ENCODE data around the gene ELMO1.

Gene ELMO1

DNA sequence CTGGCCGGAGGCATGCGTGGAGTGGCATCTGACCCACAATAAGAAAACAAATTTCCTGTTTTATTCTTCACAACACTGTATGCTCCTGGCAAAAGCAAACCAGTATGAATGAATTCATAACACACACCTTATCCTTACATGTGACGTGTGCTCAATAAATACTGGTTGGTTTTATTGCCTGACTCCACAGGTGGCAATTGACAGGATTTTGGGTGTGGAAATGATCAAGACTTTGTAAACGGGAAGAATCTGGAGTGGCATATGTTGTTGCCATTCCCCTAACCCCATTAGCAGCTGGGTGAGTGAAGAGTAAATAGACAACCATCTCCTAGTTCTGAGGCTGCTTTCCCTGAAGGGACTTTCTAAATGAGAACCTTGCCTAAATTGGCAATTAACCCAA, 508.8 kb downstream of the ELMO1 start:
- Histone ChIP-seq H3K4me3 (ENCODE audit: low read depth, low read length) (no peak overlapping the region), H3K4me1 (ENCODE audit: control insufficient read depth, insufficient read depth, low read length, unreplicated experiment) (no peaks in the 10 kb centered on the region), H3K27ac (ENCODE audit: low read depth, low read length) (no peak overlapping the region), H3K36me3 (ENCODE audit: insufficient read depth, low read length) (no peaks in the 10 kb centered on the region), H3K27me3 (ENCODE audit: insufficient read depth, low read length) (no peaks in the 10 kb centered on the region), H3K79me2 (ENCODE audit: control insufficient read depth, insufficient read depth, low read length, unreplicated experiment) (no peaks in the 10 kb centered on the region), H2AFZ (ENCODE audit: low read length, unreplicated experiment) (no peak overlapping the region)

DNA sequence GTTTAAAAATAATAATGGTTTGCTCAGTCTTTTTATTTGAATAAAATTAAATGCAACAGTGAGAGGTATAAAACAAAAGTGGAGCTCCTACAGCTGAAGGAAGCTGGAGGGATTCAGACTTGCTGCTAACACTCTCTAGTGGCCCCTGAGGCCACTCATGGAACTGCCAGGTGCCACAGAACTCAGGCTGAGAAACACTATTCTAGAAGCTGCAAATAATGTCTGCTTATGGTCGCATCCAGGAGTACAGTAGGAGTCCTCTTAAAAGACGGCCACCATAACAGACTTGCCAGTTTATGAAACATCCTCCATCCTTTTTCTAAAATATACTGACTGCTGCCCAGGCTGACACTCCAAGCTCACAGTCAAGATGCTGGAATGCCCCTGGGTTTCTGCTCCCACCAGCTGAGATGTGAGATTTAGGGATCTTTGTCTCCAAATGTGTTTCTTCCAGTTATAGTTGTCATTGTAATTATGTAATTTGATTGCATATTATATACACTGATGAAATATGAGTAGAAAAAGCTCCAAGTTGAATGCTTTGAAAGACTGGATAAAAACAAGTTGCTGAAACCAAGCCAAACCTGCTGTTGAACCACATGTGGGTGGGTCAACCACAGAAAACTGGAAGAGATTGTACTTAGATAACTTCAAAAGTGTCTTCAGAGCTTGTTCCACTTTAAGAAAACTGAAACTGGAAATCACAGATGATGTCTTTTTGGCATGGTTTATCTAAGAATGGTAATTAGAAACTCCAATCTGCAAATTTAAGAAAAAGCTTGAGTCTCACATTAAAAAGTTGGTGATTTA, 510.7 kb downstream of the ELMO1 start:
- no peaks in the 10 kb centered on the region for H3K27me3 ChIP-seq (ENCODE audit: insufficient read depth, low read length)
- H3K4me3 ChIP-seq (ENCODE audit: low read depth, low read length): no peak overlapping the region
- H3K79me2 ChIP-seq (ENCODE audit: control insufficient read depth, insufficient read depth, low read length, unreplicated experiment): no peaks in the 10 kb centered on the region
- no peak overlapping the region for H2AFZ ChIP-seq (ENCODE audit: low read length, unreplicated experiment)
- no peaks in the 10 kb centered on the region for H3K4me1 ChIP-seq (ENCODE audit: control insufficient read depth, insufficient read depth, low read length, unreplicated experiment)
- no peaks in the 10 kb centered on the region for H3K36me3 ChIP-seq (ENCODE audit: insufficient read depth, low read length)
- H3K27ac ChIP-seq (ENCODE audit: low read depth, low read length): no peak overlapping the region

DNA sequence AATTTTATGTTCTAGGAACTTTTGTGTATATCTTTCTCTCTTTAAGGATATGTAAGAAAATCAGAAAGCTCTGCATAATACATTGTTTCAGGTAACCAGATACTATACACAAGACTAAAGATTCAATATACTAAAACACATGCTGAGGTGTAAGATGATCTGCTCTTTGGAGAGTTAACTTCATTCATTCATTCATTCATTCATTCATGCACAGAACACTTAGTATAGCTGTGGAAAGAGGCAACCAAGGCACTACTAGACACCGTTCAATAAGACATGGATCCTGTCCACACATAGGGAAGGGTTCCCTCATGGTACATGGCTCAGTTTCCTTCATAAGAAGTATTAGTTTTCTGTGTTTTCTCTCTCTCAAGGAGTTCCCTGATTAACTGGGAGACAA, 516.8 kb downstream of the ELMO1 start:
- no peak overlapping the region for H3K4me3 ChIP-seq (ENCODE audit: low read depth, low read length)
- H3K27ac ChIP-seq (ENCODE audit: low read depth, low read length): no peak overlapping the region
- H3K36me3 ChIP-seq (ENCODE audit: insufficient read depth, low read length): no peaks in the 10 kb centered on the region
- no peaks in the 10 kb centered on the region for H3K4me1 ChIP-seq (ENCODE audit: control insufficient read depth, insufficient read depth, low read length, unreplicated experiment)
- no peaks in the 10 kb centered on the region for H3K27me3 ChIP-seq (ENCODE audit: insufficient read depth, low read length)
- H2AFZ ChIP-seq (ENCODE audit: low read length, unreplicated experiment): no peak overlapping the region
- H3K79me2 ChIP-seq (ENCODE audit: control insufficient read depth, insufficient read depth, low read length, unreplicated experiment): no peaks in the 10 kb centered on the region

DNA sequence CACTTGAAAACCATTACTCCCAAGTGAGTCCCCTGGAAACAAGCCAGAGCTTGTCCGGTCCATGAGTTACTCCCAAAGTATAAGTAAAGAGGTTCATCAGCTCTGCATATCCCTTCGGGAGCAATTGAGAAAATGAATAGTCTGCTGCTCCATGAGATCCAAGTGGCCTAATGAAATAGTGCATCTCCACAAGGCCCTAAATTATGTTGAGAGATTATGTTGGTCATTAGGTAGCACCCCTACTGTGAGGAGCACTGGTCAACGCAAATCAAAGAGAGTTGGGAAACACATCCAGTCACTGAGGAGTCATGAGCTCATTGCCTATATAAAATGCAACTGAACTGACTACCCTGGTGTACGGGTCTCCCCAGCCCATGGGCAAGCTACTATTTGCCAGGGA, 518.9 kb downstream of the ELMO1 start:
- no peaks in the 10 kb centered on the region for H3K27me3 ChIP-seq (ENCODE audit: insufficient read depth, low read length)
- no peaks in the 10 kb centered on the region for H3K79me2 ChIP-seq (ENCODE audit: control insufficient read depth, insufficient read depth, low read length, unreplicated experiment)
- no peaks in the 10 kb centered on the region for H3K4me1 ChIP-seq (ENCODE audit: control insufficient read depth, insufficient read depth, low read length, unreplicated experiment)
- H2AFZ ChIP-seq (ENCODE audit: low read length, unreplicated experiment): no peak overlapping the region
- H3K4me3 ChIP-seq (ENCODE audit: low read depth, low read length): no peak overlapping the region
- H3K27ac ChIP-seq (ENCODE audit: low read depth, low read length): no peak overlapping the region
- no peaks in the 10 kb centered on the region for H3K36me3 ChIP-seq (ENCODE audit: insufficient read depth, low read length)

GRCh38 chr7:36928718-36929117, 519.9 kb downstream of the ELMO1 start:
- Histone ChIP-seq H3K27me3 (ENCODE audit: insufficient read depth, low read length) (no peaks in the 10 kb centered on the region), H3K4me3 (ENCODE audit: low read depth, low read length) (no peak overlapping the region), H3K36me3 (ENCODE audit: insufficient read depth, low read length) (no peaks in the 10 kb centered on the region), H3K4me1 (ENCODE audit: control insufficient read depth, insufficient read depth, low read length, unreplicated experiment) (no peaks in the 10 kb centered on the region), H2AFZ (ENCODE audit: low read length, unreplicated experiment) (no peak overlapping the region), H3K27ac (ENCODE audit: low read depth, low read length) (no peak overlapping the region), H3K79me2 (ENCODE audit: control insufficient read depth, insufficient read depth, low read length, unreplicated experiment) (no peaks in the 10 kb centered on the region)

- H3K27me3 ChIP-seq (ENCODE audit: insufficient read depth, low read length): no peaks in the 10 kb centered on the region
- no peak overlapping the region for H2AFZ ChIP-seq (ENCODE audit: low read length, unreplicated experiment)
- H3K79me2 ChIP-seq (ENCODE audit: control insufficient read depth, insufficient read depth, low read length, unreplicated experiment): no peaks in the 10 kb centered on the region
- H3K4me1 ChIP-seq (ENCODE audit: control insufficient read depth, insufficient read depth, low read length, unreplicated experiment): no peaks in the 10 kb centered on the region
- no peak overlapping the region for H3K4me3 ChIP-seq (ENCODE audit: low read depth, low read length)
- H3K27ac ChIP-seq (ENCODE audit: low read depth, low read length): no peak overlapping the region
- no peaks in the 10 kb centered on the region for H3K36me3 ChIP-seq (ENCODE audit: insufficient read depth, low read length)
These were observed 520.4 kb downstream of the ELMO1 start for GRCh38 chr7:36928311-36928710.

DNA sequence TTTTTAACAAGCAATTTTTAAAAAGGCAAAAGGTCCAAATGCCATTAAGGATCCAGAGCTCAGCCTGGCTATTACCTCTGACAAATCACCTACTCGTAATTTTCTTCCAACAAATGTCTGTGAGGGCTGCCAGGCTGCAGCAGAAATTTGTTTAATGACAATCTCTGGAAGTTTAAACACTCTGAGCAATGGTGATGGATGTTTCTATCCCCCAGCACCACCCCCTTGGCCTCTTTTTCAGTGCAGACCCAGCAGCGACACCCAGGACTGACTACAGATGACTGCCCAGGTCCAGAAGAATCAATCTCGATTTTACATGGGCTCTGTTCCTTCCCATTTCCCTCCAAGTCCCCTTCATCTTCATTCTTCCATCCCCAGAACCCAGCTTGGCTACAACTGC, 523.0 kb downstream of the ELMO1 start:
- Histone ChIP-seq H3K79me2 (ENCODE audit: control insufficient read depth, insufficient read depth, low read length, unreplicated experiment) (no peaks in the 10 kb centered on the region), H3K4me1 (ENCODE audit: control insufficient read depth, insufficient read depth, low read length, unreplicated experiment) (no peaks in the 10 kb centered on the region), H3K36me3 (ENCODE audit: insufficient read depth, low read length) (no peaks in the 10 kb centered on the region), H3K27me3 (ENCODE audit: insufficient read depth, low read length) (no peaks in the 10 kb centered on the region), H3K27ac (ENCODE audit: low read depth, low read length) (no peak overlapping the region), H3K4me3 (ENCODE audit: low read depth, low read length) (no peak overlapping the region), H2AFZ (ENCODE audit: low read length, unreplicated experiment) (no peak overlapping the region)

GRCh38 chr7:36925207-36925606, 523.5 kb downstream of the ELMO1 start:
- Histone ChIP-seq H2AFZ (ENCODE audit: low read length, unreplicated experiment) (no peak overlapping the region), H3K79me2 (ENCODE audit: control insufficient read depth, insufficient read depth, low read length, unreplicated experiment) (no peaks in the 10 kb centered on the region), H3K4me1 (ENCODE audit: control insufficient read depth, insufficient read depth, low read length, unreplicated experiment) (no peaks in the 10 kb centered on the region), H3K27me3 (ENCODE audit: insufficient read depth, low read length) (no peaks in the 10 kb centered on the region), H3K36me3 (ENCODE audit: insufficient read depth, low read length) (no peaks in the 10 kb centered on the region), H3K4me3 (ENCODE audit: low read depth, low read length) (no peak overlapping the region), H3K27ac (ENCODE audit: low read depth, low read length) (no peak overlapping the region)

GRCh38 chr7:36923943-36924436, 524.7 kb downstream of the ELMO1 start:
- Histone ChIP-seq H3K4me3 (ENCODE audit: low read depth, low read length) (no peak overlapping the region), H3K27me3 (ENCODE audit: insufficient read depth, low read length) (no peaks in the 10 kb centered on the region), H3K4me1 (ENCODE audit: control insufficient read depth, insufficient read depth, low read length, unreplicated experiment) (no peaks in the 10 kb centered on the region), H3K36me3 (ENCODE audit: insufficient read depth, low read length) (no peaks in the 10 kb centered on the region), H3K27ac (ENCODE audit: low read depth, low read length) (no peak overlapping the region), H2AFZ (ENCODE audit: low read length, unreplicated experiment) (no peak overlapping the region), H3K79me2 (ENCODE audit: control insufficient read depth, insufficient read depth, low read length, unreplicated experiment) (no peaks in the 10 kb centered on the region)

GRCh38 chr7:36923185-36923584, 525.5 kb downstream of the ELMO1 start:
- Histone ChIP-seq H2AFZ (ENCODE audit: low read length, unreplicated experiment) (no peak overlapping the region), H3K79me2 (ENCODE audit: control insufficient read depth, insufficient read depth, low read length, unreplicated experiment) (no peaks in the 10 kb centered on the region), H3K27ac (ENCODE audit: low read depth, low read length) (no peak overlapping the region), H3K4me3 (ENCODE audit: low read depth, low read length) (no peak overlapping the region), H3K4me1 (ENCODE audit: control insufficient read depth, insufficient read depth, low read length, unreplicated experiment) (no peaks in the 10 kb centered on the region), H3K27me3 (ENCODE audit: insufficient read depth, low read length) (no peaks in the 10 kb centered on the region), H3K36me3 (ENCODE audit: insufficient read depth, low read length) (no peaks in the 10 kb centered on the region)

DNA sequence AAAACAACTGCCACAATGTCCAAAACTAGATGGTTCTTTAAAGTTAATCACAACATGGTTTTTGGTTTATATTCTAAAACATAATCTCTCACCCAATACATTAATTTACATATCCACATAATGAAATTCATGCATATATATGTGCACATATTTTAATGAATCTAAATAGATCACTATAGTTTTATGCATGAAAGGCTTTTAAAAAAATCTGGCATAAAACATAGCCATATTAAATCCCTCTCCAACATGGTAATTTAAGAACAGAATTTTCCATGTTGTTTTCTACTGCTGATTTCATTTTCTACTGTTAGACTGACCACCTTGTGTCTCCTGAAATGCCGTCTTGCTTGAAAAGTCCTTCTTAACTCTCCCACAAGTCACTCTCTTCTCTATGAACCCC, 528.2 kb downstream of the ELMO1 start:
- Histone ChIP-seq H3K27ac (ENCODE audit: low read depth, low read length) (no peak overlapping the region), H3K36me3 (ENCODE audit: insufficient read depth, low read length) (no peaks in the 10 kb centered on the region), H3K79me2 (ENCODE audit: control insufficient read depth, insufficient read depth, low read length, unreplicated experiment) (no peaks in the 10 kb centered on the region), H3K27me3 (ENCODE audit: insufficient read depth, low read length) (no peaks in the 10 kb centered on the region), H2AFZ (ENCODE audit: low read length, unreplicated experiment) (no peak overlapping the region), H3K4me3 (ENCODE audit: low read depth, low read length) (no peak overlapping the region), H3K4me1 (ENCODE audit: control insufficient read depth, insufficient read depth, low read length, unreplicated experiment) (no peaks in the 10 kb centered on the region)
